Measurements from ENCODE around the gene NRXN3.
"Not testable (repeated sequence)": the region's sequence is repeated elsewhere in the genome, so short reads cannot be mapped to it uniquely, and the experiment has no call there.

The NRXN3 gene

DNA sequence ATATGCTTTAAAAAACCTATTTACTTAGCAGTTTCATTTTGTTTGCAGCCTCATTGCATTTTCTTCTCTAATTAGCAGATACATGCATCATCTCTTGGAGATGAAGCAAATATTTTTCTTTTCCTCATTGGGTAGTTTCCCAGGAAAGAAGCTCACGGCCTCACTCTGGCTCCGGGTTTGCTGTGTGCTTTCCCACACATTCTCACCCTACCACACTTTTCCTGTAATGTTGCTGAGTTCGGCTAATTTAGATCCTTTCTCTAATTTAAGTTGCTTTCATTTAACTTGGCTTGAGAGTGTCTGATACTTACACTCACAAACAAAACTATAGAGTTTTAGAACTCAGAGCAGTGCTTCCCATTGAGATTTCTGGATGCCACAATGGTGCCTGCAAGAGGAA, 928.2 kb downstream of the NRXN3 start:
- no peak for DNase-seq

GRCh38 chr14:79100578-79100977, 930.4 kb downstream of the NRXN3 start:
- no peak for DNase-seq

DNA sequence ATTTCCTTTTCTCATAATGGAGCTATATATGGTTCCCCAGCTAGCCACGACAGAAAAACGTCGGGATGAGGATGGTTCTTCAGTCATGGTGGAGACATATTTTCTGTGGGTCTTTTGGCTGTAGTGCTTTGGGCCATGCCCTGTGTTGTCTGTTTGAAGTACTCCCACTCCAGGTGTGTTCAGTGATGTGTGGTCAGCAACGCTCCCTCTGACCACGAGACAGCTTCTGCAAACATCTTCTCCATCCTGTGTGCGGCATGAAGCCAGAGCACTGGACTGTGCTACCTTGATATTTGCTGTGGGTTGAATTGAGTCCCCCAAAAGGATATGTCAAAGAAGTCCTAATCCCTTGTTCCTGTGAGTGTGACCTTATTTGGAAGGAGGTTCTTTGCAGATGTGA, 931.2 kb downstream of the NRXN3 start:
- DNase-seq, result no peak

DNA sequence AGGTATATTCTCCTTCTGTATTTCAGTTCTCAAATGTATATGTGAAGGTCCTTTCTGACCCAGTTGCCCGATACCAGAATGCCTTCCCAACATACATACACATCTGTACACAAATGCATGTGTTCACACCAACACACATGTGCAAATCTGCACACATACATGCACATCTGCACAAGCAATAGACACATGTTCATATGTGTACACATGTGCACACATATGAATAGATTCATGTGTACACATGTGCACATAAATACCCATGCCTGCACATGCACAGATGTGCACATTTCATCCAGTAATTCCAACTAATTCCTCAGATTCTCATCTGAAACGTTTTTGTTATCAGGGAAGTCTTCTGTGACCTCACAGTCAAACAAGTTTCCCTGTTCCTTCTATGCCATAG, 933.6 kb downstream of the NRXN3 start:
- DNase-seq, result no peak

GRCh38 chr14:79110564-79110963, 940.4 kb downstream of the NRXN3 start:
- DNase-seq, result not testable (repeated sequence)

- no peak for DNase-seq
Observed at GRCh38 chr14:79111987-79112501, 941.9 kb downstream of the NRXN3 start.

- DNase-seq, result no peak
Observed at GRCh38 chr14:79117561-79117960, 947.4 kb downstream of the NRXN3 start.

DNA sequence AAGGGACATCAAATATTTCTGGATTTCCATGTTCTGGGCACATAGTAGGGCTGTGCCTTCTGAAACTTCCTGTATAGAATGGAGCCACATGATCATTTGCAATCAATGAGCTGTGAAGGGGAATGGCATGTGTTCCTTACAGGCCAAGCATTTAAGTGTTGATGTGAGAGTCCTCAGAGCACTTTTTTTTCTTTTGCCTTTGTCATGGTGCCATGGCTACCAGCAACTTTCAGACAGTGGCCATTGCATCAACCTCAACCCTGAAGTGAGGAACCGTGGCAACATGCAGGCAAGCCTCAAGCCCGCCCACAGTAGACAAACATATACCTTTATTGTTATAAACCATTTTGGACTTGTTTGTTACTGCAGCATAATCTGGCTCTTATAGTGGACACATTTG, 948.1 kb downstream of the NRXN3 start:
- DNase-seq, result no peak

DNA sequence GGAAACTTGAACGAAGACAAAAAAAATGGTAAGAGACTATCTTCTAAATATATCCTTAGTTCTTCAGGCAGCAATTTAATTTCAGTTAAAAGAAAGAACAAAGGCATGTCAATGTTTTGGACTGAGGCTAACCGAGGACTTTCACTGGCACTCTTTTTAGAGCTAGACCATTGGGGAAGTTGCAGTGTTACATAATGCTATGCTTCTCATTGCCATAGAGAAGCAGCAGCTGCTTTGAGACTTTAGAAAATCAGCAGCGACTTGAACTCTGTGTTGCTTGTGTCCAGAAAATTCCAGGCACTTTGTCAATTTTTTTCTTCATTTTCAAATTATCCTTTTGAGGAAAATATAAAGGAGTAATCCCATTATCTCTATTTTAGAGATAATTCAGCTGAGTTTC, 964.2 kb downstream of the NRXN3 start:
- DNase-seq, result no peak

GRCh38 chr14:79136071-79137044, 966.2 kb downstream of the NRXN3 start:
- no peak for DNase-seq

DNA sequence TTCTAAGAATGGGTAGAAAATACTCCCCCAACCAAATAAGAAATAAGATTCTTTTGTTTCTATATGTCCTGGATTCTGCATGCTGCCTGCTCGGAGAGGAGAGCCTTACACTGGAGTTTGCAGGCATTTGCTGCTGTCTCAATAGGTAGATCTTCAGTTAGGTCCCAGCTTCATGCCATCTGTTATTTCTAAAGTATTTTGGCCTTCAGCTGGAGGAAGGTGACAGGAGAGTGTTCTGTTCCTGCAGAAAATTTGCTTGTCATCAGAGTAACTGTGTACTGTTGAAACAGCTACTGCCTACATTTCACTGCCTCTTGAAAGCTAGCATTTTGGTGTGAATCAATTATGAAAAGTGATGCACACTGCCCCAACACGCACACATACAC, 966.9 kb downstream of the NRXN3 start:
- no peak for DNase-seq

GRCh38 chr14:79137836-79138235, 967.7 kb downstream of the NRXN3 start:
- no peak for DNase-seq

- DNase-seq, result no peak
Observed at GRCh38 chr14:79144896-79145295, 974.7 kb downstream of the NRXN3 start.

GRCh38 chr14:79150226-79150625, 980.1 kb downstream of the NRXN3 start:
- DNase-seq, result no peak

DNA sequence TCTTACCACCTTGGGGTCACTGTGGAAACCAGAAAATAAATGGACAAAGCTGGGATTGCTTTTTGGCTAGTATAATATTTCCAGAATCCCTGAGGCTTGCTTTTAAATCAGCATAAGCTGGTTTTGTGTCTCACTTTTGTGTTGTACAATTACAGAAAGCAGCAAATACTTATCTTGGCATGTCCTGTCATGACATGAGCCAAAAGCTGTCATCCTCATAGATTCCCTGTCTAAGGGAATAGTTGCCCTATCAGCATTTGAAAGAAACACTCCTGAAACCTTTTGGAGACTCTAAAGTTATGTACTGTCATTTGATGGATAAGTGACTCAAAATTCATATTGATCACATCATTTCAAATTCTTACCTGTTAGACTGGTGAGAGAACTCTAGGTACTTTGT, 987.2 kb downstream of the NRXN3 start:
- no peak for DNase-seq

- no peak for DNase-seq
Observed at GRCh38 chr14:79161571-79161970, 991.4 kb downstream of the NRXN3 start.

GRCh38 chr14:79162833-79163232, 992.7 kb downstream of the NRXN3 start:
- no peak for DNase-seq

DNA sequence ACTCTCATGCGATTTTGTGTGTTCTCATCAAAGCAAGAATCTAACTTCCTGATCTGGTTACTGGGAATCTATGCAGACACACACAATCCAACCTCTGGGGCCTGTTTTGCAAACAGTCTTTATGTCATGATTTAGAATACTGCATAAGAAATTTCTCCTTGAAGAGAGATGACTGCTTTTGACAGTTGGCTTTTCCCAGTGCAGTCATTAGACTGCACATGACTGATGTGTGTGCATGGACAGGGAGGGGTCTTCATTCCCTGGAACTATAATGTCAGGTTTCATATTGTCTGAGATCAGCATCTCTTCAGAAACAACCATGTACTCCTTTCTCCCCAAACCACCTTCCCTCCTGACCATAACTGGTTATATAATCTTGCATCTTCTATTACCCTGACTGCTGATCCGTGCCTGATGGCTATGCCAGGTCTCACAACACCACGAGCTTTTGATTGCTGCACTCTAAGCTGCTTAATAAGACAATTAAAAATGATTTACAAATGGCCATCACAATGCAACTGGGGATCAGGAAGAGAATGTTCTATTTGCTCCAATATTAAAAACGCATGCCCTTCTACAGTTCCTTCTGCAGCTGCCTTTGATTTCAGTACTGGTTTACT, 995.4 kb downstream of the NRXN3 start:
- DNase-seq, result no peak

DNA sequence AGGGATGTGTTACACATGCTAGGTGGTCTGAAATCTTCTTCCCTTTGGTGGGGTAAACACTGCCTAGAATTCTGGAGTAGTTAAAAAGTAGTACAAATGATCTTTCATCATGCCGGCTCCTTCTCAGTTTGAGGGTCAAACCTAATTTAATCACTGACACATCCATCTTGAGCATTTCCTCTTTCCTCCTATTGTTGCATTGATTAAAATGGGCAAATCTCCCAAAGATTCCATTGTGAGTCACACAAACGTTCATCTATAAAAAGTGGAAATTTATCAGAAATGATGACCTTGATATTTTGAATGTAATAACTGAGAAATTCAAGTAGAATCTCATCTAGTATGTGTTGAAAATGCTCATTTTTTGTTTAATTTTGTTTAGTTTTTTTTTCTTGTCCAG, 996.0 kb downstream of the NRXN3 start:
- DNase-seq, result no peak

- DNase-seq, result no peak
Observed at GRCh38 chr14:79167957-79168356, 997.8 kb downstream of the NRXN3 start.

DNA sequence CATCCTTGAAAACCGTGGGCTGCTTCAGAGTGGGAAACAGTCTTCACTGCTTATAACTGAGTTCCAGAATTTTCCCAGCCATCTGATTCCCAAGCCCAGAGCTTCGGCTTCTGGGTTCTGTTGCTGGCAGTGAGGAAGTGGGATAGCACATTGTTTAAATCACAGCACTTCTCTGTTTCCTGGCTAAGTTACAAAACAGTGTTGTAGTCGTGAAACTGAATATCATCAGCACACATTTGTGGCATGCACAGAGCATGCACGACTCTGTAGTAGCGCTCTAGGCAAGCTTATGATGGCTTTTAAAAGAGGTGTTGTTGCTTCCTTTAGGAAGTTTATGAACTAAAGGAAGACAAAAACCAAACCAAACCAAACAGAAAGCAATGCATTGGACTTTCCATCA, 1005.5 kb downstream of the NRXN3 start:
- no peak for DNase-seq

- no peak for DNase-seq
Observed at GRCh38 chr14:79177106-79177505, 1006.9 kb downstream of the NRXN3 start.

GRCh38 chr14:79178719-79179118, 1008.5 kb downstream of the NRXN3 start:
- no peak for DNase-seq

GRCh38 chr14:79179985-79180384, 1009.8 kb downstream of the NRXN3 start:
- DNase-seq, result no peak
